Uterus (tissue), 4 donors: ENCODE measurements around the gene VIM. TPM values are rescaled to one million over a fixed set of nuclear protein-coding genes. Genes with fewer than 3 reads are reported as not detected.

Experiments used
- DNase-seq, 2 donors: peaks; one replicate each; pipeline ENCODE4 v3.0.0-alpha.2; 2019 to 2020
- H3K27ac ChIP-seq, 2 donors: fragments of 200-600 bp; sonication (generic); 1 replicate in 1 of 2; 2 replicates in 1 of 2; pipeline ENCODE4 v1.5.1; 2016 to 2018
- H3K27me3 ChIP-seq, 2 donors: fragments of 200-600 bp; sonication (generic); one replicate each; pipeline ENCODE4 v1.5.1; 2018 to 2019; ENCODE audit warnings: control low read depth in 1 of 2
- H3K36me3 ChIP-seq, 2 donors: fragments of 200-600 bp; sonication (generic); one replicate each; pipeline ENCODE4 v1.5.1; 2019; ENCODE audit warnings: control low read depth in 1 of 2
- H3K4me1 ChIP-seq, 2 donors: fragments of 200-600 bp; sonication (generic); one replicate each; pipeline ENCODE4 v1.5.1; 2018 to 2019; ENCODE audit warnings: control low read depth in 1 of 2
- H3K4me3 ChIP-seq, 2 donors: fragments of 200-600 bp; sonication (generic); 1 replicate in 1 of 2; 2 replicates in 1 of 2; pipeline ENCODE4 v1.5.1; 2018 to 2019; ENCODE audit warnings: mild to moderate bottlenecking in 1 of 2
- H3K9me3 ChIP-seq, 2 donors: fragments of 200-600 bp; sonication (generic); one replicate each; pipeline ENCODE4 v1.5.1; 2019; ENCODE audit warnings: control low read depth in 1 of 2
- POLR2A ChIP-seq, 2 donors: fragments of 450-650 bp; IDR thresholded peaks; one replicate each; pipeline ENCODE4 v1.6.1; 2016; ENCODE audit warnings: antibody characterized with exemption in 2 of 2, mild to moderate bottlenecking in 1 of 2, moderate library complexity in 1 of 2
- intact Hi-C: fragments of 100-400 bp; cut with DNase I; formaldehyde crosslinking; loops from one replicate; pipeline ENCODE4 v1.15.1; 2023; ENCODE audit warnings: low total_unique reads
- total RNA-seq, 4 donors: library from RNA; depleted of rRNA in 3 of 4; stranded (reverse); fragments of >200 nt in 3 of 4; gene quantifications; one replicate each; pipeline versions ENCODE4 v1.1.0 to v1.2.4, GENCODE V29; 2014 to 2023
- TF ChIP-seq, protein P1 (sequence below), 4 experiments: fragments of 200-600 bp in 2 of 4; fragments of 450-650 bp in 2 of 4; sonication (generic) in 2 of 4; IDR thresholded peaks; one replicate each; pipeline ENCODE4 v1.5.1; 2016 to 2019; ENCODE audit warnings: antibody characterized with exemption in 4 of 4, mild to moderate bottlenecking in 2 of 4, moderate library complexity in 1 of 4
- donor health status: DM: yes; HTN: yes; CAD: no.

The VIM gene
- total RNA-seq, 4 donors from 2014 or later, result 1,892 to 2,495 (median 2,052) TPM

- no peak overlapping the region for H3K4me3 ChIP-seq
- TF ChIP-seq, protein P1, sequence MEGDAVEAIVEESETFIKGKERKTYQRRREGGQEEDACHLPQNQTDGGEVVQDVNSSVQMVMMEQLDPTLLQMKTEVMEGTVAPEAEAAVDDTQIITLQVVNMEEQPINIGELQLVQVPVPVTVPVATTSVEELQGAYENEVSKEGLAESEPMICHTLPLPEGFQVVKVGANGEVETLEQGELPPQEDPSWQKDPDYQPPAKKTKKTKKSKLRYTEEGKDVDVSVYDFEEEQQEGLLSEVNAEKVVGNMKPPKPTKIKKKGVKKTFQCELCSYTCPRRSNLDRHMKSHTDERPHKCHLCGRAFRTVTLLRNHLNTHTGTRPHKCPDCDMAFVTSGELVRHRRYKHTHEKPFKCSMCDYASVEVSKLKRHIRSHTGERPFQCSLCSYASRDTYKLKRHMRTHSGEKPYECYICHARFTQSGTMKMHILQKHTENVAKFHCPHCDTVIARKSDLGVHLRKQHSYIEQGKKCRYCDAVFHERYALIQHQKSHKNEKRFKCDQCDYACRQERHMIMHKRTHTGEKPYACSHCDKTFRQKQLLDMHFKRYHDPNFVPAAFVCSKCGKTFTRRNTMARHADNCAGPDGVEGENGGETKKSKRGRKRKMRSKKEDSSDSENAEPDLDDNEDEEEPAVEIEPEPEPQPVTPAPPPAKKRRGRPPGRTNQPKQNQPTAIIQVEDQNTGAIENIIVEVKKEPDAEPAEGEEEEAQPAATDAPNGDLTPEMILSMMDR (IDR thresholded peaks at IDR 0.05), result no peak
- TF ChIP-seq POLR2A (IDR thresholded peaks at IDR 0.05), result no peak
- no peaks in the 10 kb centered on the region for H3K27me3 ChIP-seq
- intact Hi-C loops, result no loop called here
- no peaks in the 10 kb centered on the region for H3K4me1 ChIP-seq
- no peaks in the 10 kb centered on the region for H3K9me3 ChIP-seq
- H3K27ac ChIP-seq, result no peak overlapping the region
- DNase-seq, result no peak
- no peaks in the 10 kb centered on the region for H3K36me3 ChIP-seq
These were observed 42.2 kb upstream of the VIM start for GRCh38 chr10:17185873-17186272.

DNA sequence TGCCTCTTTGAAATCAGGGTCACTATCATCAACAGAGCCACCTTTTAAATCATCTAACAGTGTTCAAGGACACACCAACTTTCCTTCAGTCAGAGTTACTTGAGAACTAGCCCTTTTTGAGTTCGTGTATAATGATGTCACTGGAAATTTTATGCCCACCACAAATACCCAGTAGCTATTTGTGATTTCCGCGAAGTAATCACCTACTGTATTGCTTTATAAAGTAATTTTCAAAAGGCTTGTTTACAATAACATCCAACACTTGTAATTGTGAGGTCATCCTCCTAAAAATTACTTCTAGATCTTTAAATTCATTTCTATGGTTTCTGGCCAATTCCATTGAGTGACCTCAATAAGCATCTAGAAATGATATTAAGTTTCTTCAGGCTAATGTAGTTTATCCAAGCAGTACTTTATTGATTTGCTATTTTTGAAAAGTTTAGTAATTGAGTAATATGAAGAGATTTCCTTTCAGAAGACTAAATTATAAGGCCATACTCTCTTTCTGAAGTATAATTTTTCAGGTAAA lies 39.3 kb upstream of the VIM start:
- DNase-seq, result no peak
- intact Hi-C loops, result no loop called here

DNA sequence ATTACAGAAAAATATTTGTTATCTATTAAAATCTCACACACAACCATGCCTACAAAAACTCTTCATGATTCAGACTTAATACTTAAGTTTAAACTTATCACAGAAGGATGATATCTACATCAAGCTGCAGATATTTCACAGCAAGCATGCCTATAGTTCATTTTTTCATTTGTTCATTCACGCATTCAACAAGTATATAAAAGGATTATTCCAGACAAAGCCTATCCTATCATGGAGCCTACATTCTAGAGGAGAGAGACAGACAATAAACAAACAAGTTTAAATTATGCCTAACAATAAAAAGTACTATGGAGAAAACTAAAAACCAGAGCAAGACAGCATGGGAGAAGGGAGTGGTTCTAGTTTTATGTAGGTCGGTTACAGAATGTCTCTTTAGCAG lies 37.4 kb upstream of the VIM start:
- Histone ChIP-seq H3K4me3 (no peak overlapping the region), H3K4me1 (no peaks in the 10 kb centered on the region), H3K27ac (no peak overlapping the region), H3K9me3 (no peaks in the 10 kb centered on the region), H3K27me3 (no peaks in the 10 kb centered on the region), H3K36me3 (no peaks in the 10 kb centered on the region)
- DNase-seq, result no peak
- no peak for TF ChIP-seq POLR2A (IDR thresholded peaks at IDR 0.05)
- TF ChIP-seq, protein P1 (IDR thresholded peaks at IDR 0.05), result no peak
- intact Hi-C loops, result no loop called here

More for the DNA sequence above, 39.3 kb upstream of the VIM start:
- Histone ChIP-seq H3K36me3 (no peaks in the 10 kb centered on the region), H3K9me3 (no peaks in the 10 kb centered on the region), H3K27ac (no peak overlapping the region), H3K4me3 (no peak overlapping the region), H3K27me3 (no peaks in the 10 kb centered on the region), H3K4me1 (no peaks in the 10 kb centered on the region)
- TF ChIP-seq, protein P1 (IDR thresholded peaks at IDR 0.05), result no peak
- TF ChIP-seq POLR2A (IDR thresholded peaks at IDR 0.05), result no peak

DNA sequence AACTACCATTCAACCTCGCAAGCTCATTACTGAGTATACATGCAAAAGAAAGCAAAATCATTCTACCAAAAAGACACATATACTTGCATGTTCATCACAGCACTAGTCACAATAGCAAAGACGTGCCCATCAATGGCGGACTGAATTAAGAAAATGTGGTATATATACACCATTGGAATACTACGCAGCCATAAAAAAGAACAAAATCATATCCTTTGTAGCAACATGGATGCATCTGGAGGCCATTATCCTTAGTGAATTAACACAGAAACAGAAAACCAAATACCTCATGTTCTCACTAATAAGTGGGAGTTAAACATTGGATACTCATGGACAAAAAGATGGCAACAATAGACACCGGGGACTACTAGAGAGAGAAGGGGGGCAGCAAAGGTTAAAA lies 33.0 kb upstream of the VIM start:
- no peaks in the 10 kb centered on the region for H3K27me3 ChIP-seq
- TF ChIP-seq POLR2A (IDR thresholded peaks at IDR 0.05), result no peak
- TF ChIP-seq, protein P1 (IDR thresholded peaks at IDR 0.05), result no peak
- no peak overlapping the region for H3K27ac ChIP-seq
- intact Hi-C loops, result no loop called here
- H3K4me3 ChIP-seq, result no peak overlapping the region
- H3K9me3 ChIP-seq, result no peaks in the 10 kb centered on the region
- no peak for DNase-seq
- H3K36me3 ChIP-seq, result no peaks in the 10 kb centered on the region
- H3K4me1 ChIP-seq, result peaks cover 0 to 8% of the 10 kb centered on the region in 2 donors

DNA sequence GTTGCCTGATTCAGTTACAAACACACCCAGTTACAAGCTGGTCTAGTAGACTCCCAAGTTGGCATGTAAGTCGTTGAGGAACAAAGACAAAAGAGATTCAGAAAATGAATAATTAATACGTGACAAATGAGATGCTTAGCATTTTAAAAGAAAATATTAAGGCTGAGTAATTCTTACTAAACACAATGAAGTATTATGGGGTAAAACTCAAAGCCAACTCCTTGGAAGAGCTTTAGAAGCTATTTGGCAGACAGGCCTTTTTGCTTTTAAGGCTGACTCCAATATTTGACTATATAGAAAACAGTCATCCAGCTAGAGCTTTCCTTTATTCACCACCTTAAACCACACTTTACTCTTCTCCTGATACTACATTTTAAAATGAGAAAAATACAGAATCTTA lies 32.0 kb upstream of the VIM start:
- TF ChIP-seq POLR2A (IDR thresholded peaks at IDR 0.05), result no peak
- TF ChIP-seq, protein P1 (IDR thresholded peaks at IDR 0.05), result no peak
- intact Hi-C loops, result no loop called here
- DNase-seq, result no peak
- Histone ChIP-seq H3K9me3 (no peaks in the 10 kb centered on the region), H3K4me1 (peaks cover 0 to 8% of the 10 kb centered on the region in 2 donors), H3K36me3 (no peaks in the 10 kb centered on the region), H3K27me3 (no peaks in the 10 kb centered on the region), H3K27ac (peak overlapping the region in 1 of 2 donors; percentile 5), H3K4me3 (no peak overlapping the region)
